Inflammatory macrophage treated with lipopolysaccharide for 1 hour (primary cell): ENCODE measurements around the gene ENOX2.
"Not testable (repeated sequence)": the region's sequence is repeated elsewhere in the genome, so short reads cannot be mapped to it uniquely, and the experiment has no call there.

Experiments used
- DNase-seq, 2 donors: peaks; one replicate each; pipeline ENCODE4 v3.0.0-alpha.2; 2020 to 2022

The ENOX2 gene

DNA sequence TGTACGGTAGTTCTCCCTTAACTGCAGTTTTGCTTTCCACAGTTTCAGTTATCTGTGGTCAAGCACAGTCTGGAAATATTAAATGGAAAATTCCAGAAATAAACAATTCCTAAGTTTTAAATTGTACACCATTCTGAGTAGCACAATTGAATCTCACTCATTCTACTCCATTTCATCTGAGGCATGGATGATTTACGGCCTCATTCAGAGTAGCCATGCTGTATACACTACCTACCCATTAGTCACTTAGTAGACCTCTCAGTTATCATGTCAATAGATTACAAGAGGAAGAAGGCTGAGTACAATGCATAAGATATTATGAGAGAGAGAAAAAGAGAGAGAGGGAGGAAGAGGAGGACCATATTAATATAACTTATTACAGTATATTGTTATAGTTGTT lies 77.5 kb downstream of the ENOX2 start:
- DNase-seq, result no peak

DNA sequence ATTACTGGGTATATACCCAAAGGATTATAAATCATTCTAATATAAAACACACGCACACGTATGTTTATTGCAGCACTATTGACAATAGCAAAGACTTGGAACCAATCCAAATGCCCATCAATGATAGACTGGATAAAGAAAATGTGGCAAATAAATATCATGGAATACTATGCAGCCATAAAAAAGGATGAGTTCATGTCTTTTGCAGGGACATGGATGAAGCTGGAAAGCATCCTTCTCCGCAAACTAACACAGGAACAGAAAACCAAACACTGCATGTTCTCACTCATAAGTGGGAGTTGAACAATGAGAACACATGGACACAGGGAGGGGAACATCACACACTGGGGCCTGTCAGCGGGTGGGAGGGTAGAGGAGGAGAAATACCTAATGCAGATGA lies 83.6 kb downstream of the ENOX2 start:
- not testable (repeated sequence) for DNase-seq

DNA sequence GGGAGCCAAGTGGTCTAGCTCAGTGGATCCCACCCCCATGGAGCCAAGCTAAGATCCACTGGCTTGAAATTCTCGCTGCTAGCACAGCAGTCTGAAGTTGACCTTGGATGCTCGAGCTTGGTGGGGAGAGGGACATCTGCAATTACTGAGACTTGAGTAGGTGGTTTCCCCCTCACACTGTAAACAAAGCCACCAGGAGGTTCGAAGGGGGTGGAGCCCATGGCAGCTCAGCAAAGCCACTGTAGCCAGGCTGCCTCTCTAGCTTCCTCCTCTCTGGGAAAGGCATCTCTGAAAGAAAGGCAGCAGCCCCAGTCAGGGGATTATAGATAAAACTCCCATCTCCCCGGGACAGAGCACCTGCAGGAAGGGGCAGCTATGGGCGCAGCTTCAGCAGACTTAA lies 89.1 kb downstream of the ENOX2 start:
- DNase-seq, result not testable (repeated sequence)

DNA sequence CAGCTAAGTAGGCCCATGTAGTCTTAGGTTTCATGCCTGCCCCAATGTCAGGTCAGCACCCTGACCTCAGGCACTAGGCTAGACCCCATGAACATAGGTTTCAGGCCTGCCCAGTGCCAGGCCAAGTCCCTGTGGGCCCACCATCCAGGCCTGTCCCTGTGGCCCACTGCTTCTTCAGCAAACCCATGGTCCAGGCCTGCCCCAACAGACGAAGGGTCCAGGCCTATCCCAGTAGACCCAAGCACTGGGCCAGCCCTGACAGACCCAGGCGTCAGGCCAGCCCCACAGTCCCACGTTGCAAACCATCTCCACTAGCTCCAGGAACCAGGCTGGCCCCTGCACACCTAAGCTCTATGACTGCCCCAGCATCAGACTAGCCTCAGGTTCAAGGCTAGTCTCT lies 92.4 kb downstream of the ENOX2 start:
- DNase-seq, result no peak

DNA sequence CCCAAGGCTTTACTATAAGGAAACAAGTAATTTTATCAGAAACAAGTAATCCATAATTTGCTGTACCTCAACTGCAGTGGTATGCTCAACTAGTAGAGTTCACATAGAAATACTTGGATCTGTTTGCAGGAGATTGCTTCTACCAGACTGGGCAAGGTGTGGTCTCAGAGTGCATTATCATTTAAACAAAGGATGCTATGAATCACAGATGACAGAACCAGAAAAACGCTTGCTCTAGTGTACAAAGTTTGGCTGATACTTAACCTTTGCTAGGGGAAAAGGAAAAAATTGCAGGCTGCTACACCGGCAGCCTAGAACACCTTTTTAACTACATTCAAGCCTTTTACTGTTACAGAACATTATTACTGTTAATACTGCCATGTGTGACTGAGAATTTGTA lies 97.1 kb downstream of the ENOX2 start:
- no peak for DNase-seq

DNA sequence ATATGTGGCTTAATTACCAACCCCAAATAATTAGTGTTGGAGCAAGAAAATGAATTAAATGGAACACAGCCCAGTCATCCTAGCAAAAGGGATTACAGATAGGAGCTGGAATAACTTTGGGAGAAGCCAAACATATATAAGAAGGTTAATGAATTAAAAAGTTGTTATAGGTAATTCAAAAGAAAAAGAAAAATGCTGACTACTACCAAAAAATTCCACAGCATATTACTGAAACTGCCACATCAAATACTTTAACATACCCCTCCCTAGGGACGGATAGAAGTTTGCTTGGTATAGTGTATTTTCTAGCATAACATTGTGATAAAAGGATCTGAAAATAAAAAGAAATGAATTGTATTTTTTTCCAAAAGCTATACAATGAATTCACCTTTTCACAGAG lies 99.5 kb downstream of the ENOX2 start:
- no peak for DNase-seq

DNA sequence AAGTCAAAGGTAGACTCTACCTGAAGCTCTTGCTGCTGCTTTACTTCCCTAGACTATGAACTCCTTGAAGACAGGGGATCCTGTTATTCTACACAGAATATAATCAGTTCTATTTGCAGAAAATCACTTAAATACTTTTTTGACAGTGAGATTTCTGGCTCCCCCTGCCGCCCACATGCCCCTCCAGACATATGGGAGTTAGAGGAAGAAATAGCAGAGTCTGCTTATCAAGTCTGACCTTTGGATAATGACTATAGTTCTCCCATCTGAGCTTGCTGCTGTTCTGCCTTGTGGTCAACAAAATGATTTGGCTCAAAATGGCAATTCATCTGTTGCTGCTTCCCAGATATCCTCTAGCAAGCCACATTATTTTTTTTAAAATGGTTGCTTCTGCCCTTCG lies 101.1 kb downstream of the ENOX2 start:
- no peak for DNase-seq

DNA sequence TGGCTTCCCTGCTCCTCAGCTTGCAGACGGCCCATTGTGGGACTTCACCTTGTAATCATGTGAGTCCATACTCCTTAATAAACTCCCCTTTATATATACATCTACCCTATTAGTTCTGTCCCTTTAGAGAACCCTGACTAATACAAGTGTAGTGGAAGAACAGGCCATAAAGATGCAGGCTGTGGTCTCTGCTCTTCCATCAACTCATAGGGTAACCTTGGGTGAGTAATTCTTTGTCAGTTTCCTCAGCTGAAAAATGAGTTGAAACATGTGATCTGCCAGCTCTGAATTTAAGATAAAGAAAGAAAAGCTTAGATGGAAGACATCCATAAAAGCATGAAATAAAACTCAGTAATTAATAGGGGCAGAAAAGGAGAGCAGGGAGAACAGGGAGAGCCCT lies 103.6 kb downstream of the ENOX2 start:
- DNase-seq, result no peak

DNA sequence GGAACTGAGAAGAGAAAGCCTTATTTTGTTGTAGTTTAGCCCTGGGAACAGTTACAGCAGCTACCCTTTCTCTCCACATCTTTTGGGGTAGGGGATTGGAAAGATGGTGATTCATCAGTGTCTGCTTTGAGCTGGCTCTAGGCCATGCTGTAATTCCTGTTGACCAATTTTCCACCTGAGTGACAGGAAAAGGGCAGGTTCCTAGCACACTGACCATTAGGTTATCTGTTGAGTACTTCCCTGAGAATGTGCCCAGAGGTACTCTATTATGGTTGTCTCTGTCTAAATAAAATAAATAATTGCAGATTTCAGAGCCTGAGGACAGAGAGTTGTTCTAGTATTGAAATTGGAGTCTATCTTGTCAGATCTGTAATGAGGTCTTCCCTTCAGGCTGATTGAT lies 109.0 kb downstream of the ENOX2 start:
- no peak for DNase-seq

DNA sequence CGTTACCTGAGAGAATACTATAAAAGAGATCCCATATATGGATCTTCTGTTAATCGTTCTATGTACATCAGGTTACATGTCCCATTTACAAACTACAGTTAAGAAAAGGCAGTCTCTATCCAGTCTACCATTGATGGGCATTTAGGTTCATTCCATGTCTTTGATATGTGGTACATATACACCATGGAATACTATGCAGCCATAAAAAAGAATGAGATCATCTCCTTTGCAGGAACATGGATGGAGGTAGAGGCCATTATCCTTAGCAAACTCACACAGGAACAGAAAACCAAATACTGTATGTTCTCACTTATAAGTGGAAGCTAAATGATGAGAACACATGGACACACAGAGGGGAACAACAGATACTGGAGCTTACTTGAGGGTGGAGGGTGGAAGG lies 111.1 kb downstream of the ENOX2 start:
- DNase-seq, result not testable (repeated sequence)

DNA sequence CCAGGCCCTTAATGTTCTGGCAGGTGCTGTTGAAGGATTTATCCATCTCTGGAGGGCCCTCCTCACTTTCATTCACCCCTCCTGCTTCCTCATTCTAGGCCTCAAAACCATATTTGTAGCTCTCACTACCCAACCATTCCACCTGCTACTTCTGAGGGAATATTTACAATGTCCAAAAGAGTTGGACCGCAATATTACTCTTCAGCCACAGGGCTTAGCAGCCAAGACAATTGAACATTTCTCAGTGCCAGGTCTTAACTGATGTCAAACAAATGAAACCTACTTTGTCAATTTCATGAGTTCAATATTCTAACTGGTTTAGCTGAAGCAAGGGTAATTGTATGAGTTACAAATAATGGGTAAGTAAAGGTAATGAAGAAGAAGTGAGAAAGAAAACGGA lies 113.2 kb downstream of the ENOX2 start:
- no peak for DNase-seq

DNA sequence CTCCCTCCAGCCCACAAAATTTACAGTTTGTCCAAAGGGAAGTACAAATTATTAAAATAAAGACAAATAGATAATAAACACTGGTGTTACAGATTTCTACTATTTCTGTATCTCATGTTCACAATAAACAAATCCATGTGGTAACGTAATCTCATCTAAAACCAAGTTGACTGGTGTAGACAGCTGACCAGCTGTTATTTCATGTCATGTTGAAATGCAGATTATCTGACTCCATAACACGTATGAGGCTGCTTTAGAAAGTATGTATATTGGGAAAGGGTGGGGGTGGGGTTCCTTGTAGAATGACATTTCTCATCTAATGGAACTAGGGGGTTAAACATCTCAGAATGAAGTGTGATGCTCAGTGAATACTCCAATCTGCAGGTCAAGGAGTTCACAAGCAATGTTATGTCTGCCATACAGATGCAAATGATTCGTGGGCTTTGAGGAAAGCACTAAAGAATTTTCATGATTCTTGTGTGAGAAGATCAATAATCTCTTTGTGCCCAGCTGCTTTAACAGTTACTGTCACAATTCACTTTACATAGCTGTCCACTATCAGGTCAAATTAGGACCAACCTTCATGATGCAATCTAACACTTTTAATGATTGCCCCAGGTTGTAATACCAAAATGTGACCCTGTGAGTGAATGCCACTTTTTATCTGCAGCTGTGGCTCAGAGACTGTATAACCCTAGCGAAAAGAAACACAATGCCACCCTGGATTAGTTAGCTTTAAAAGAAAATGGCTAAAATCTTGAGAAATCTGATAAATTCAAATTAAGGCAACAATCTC lies 114.0 kb downstream of the ENOX2 start:
- no peak for DNase-seq

DNA sequence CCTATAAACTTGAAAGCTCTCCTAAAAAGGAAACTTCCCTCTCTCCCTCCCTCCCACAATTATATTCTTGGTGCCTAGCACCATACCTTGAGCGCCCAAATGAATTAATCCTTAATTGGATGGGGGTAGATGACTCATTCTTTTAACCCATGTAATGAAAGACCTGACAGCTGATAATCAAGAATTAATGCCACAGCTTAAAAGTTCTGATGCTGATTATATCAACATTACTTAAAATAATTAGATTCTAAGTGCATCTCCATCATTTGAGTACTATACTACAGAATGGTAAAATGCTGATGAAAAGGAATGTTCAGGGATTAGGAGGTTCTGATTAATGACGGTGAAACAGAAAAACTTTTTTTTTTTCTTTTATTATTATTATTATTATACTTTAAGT lies 117.0 kb downstream of the ENOX2 start:
- no peak for DNase-seq

DNA sequence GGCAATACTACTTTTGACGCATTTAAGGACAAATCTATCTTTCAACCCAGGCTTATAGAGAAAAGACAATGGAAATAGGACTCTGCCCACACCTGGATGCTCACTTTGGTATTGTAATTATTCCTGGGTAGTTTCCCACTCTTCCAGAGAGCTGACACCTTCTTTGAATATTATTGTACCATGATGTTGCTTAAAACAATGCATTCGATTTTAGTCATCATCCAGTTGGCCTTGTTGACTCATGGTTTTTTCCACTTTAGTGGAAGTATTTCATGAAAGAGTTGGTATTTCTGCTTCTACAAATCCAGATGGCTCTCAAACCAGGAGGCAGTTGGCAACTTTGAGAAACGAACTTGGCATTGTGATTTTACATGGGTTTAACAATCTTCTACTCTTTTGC lies 124.2 kb downstream of the ENOX2 start:
- DNase-seq, result peak in 1 of 2 donors; percentile 2

DNA sequence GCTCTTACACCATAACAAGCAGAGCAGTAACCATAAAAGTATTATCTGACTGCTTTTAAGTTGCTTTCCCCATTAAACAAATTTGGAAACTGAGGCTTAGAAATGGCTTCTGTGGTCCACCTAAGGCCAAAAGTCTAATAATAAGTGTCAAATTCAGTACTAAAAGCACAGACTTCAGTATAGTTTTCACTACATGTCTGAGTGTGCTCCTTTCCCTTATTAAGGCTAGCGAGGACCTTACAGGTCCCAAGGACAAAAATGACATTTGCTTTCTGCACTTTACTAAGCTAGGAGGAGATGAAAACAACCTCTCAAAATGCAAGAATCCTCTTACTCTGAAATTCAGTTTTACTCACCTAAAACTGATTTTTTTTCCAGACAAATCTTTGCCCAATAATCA lies 127.2 kb downstream of the ENOX2 start:
- DNase-seq, result no peak

DNA sequence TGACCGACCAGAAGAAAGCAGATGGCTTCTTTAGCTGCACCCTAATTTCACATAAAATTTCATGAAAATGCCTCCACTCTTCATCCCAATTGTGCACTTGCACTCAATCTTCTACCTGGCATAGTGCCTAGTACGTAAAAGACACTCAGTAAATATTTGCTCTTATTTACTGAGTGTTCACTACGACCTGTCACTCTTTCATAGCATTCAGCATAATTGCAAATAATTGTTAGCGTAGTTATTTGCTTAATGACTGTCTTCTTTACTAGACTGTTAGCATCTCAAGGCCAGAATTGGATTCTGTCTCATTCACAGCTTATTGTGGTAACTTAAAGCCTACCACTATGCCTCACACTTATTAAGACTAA lies 130.2 kb downstream of the ENOX2 start:
- no peak for DNase-seq

DNA sequence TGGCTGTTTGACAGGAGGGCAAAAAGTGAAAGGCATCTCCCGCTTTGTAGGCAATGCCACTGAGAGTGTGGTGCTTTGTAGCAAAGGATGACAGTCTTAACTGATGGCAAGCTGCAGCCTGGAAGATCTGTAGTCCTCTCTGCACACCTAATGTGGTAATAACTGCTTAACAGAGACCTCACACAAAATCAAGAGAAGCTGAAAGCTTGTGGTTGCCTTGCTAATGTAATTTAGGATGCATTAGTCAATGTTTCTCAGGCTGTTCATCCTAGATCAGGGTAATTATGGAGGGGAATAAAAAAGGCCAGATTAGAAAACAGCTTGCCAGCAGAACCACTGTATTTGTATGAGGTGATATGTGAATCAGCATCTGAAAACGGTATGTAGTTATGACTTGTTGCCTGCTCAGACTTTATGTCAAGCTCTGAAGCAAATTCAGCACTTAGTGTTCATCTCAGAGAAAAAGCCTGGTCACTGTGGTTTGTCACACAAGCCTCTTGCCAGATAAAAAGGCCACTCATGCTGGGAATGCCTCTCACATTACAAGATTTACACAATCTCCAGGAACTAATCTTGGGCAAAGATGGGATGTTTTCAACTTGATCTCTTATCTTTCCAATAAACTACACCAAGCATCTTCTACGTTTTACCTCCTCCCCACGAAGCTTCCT lies 130.8 kb downstream of the ENOX2 start:
- no peak for DNase-seq

DNA sequence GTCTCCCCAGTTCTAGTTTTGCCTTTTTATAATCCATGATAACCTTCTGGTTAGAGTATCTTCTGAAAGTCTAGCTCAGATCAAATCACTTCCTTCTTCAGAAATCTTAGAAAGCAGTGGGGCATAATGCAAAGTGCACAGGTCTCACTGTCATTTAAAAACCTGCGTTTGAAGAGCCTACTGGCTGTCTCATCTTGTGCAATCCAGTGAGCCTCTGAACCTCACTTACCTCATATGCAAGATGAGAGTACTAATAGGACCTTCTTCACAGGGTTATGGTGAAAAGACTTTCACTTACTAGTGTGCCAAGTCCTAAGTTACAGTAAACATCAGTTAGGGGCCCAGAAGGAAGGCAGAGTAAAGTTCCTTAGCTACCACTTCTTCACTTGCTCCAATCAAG lies 131.4 kb downstream of the ENOX2 start:
- no peak for DNase-seq

DNA sequence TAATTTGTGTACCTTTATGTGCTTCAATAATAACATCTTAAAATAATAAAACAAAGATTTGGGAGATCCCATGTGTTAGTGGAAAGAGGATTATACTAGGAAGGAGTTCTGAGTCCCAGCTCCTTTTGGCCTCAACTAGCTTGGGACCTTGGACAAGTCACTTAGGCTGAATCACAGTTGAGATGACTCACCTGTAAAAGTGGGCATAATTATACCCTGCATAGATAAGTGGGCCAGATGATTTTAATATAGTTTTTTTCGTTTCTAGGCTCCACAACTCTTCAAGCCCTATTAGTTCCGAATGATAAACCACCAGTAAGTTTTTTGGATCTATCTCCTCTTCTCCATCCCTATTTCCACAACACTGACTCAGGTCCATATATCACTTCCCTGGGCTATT lies 131.8 kb downstream of the ENOX2 start:
- no peak for DNase-seq

DNA sequence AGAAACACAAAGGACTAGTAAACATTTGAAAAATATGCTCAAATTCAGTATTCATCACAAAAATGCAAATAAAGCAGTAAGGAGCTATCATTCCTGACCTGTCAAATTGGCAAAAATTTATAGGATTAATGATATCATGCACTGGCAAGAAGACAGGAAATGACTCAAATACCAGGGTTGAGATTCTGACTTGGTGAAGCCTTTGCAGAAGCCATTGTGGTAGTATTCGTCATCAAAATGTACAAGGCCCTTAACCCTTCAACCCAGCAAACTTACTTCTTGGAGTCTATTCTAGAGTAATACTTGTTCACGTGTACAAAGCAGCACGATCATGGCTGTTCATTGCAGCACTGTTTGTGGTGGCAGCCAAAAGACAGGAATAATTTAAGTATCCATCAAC lies 132.4 kb downstream of the ENOX2 start:
- no peak for DNase-seq

DNA sequence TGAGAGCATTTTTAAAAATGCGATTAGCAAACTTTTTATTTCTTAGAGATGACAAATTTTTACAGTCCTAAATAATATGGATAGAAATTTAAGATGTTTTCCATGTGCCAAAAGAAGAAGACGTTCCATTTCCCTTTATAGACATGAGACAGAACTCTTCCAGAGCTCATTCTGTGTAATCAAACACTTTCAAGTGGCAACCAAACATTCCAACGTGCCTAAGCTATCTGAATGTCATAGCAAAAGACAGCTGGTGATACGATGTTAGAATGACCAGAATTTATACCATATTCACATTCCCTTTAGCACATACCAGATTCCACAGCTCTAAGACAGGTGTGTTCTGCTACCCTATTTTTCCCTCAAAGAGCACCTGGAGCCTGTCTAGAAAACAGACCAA lies 133.2 kb downstream of the ENOX2 start:
- DNase-seq, result no peak

DNA sequence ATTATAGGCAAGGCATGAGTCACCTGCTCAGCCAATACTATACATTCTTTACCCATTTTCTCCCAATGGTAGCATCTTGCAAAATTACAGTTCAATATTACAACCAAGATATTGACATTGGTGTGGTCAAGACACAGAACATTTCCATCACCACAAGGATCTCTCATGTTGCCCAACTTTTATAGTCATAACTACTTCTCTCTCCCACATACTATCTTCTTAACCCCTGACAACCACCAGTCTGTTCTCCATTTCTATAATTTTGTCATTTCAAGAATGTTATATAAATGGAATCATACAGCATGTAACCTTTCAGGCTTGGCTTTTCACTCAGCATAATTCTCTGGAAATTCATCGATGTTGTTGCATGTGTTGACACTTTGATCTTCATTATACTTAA lies 144.9 kb downstream of the ENOX2 start:
- DNase-seq, result no peak

DNA sequence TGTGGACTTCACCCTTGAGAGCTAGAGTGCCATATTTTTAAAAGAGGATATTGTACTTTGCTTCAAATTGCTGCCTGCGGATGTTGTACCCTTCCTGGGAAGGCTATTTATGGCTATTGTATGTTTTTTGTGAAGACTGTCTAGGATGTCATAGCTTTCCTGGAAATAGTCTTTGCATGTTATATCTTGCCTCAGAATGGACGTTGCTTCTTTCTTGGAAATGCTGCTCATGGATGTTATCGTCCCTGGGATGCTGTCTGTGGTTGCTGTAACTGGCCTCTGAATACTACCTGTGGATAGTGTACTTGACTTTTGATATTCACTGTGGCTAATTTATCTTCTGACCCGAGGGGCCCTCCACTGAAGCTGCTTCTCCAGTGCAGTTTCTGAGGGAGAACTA lies 146.8 kb downstream of the ENOX2 start:
- DNase-seq, result no peak

DNA sequence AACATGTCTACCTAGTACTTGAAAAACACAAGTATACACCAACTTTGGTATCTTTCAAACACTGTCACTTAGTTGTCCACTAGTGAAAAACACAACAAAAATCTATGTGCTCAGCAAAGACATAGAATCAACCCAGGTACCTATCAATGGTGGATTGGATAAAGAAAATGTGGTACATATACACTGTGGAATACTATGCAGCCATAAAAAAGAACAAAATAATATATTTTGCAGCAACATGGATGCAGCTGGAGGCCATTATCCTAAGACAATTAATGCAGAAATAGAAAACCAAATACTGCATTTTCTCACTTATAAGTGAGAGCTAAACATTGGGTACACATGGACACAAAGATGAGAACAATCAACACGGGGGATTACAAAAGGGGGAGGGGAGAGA lies 148.7 kb downstream of the ENOX2 start:
- DNase-seq, result no peak
